GM21447 (cell line): ENCODE results near the gene TRPM5.
A peak's percentile ranks its signal among the peaks of the same experiment; 100 is the strongest.

Experiments
- ATAC-seq: cut with Tn5 transposase; IDR thresholded peaks from one replicate; pipeline ENCODE4 v1.9.1; 2021; ENCODE audit not compliant: unreplicated experiment

The TRPM5 gene

GRCh38 chr11:2421996-2422395 lies 22.3 kb downstream of the TRPM5 start:
- ATAC-seq = no peak

- no peak for ATAC-seq
Observed at GRCh38 chr11:2421226-2421994, 22.9 kb downstream of the TRPM5 start.

GRCh38 chr11:2420502-2421225 lies 23.6 kb downstream of the TRPM5 start:
- peak; percentile 57 for ATAC-seq

GRCh38 chr11:2419638-2420501 lies 24.4 kb downstream of the TRPM5 start:
- no peak for ATAC-seq

- ATAC-seq = no peak
Observed at GRCh38 chr11:2418693-2419360, 25.5 kb downstream of the TRPM5 start.

- ATAC-seq = no peak
Observed at GRCh38 chr11:2417856-2418692, 26.2 kb downstream of the TRPM5 start.

GRCh38 chr11:2416765-2417164 lies 27.5 kb downstream of the TRPM5 start:
- no peak for ATAC-seq

- ATAC-seq = no peak
Observed at GRCh38 chr11:2415601-2416380, 28.5 kb downstream of the TRPM5 start.

GRCh38 chr11:2415171-2415570 lies 29.1 kb downstream of the TRPM5 start:
- no peak for ATAC-seq

- ATAC-seq = no peak
Observed at GRCh38 chr11:2414616-2415015, 29.7 kb downstream of the TRPM5 start.

- ATAC-seq = no peak
Observed at GRCh38 chr11:2413742-2414579, 30.4 kb downstream of the TRPM5 start.

GRCh38 chr11:2412323-2412722 lies 32.0 kb downstream of the TRPM5 start:
- no peak for ATAC-seq

GRCh38 chr11:2411446-2412305 lies 32.6 kb downstream of the TRPM5 start:
- no peak for ATAC-seq

GRCh38 chr11:2410616-2411015 lies 33.7 kb downstream of the TRPM5 start:
- ATAC-seq = no peak

GRCh38 chr11:2409611-2410468 lies 34.5 kb downstream of the TRPM5 start:
- no peak for ATAC-seq

GRCh38 chr11:2409126-2409525 lies 35.2 kb downstream of the TRPM5 start:
- no peak for ATAC-seq

- ATAC-seq = no peak
Observed at GRCh38 chr11:2408671-2409070, 35.6 kb downstream of the TRPM5 start.
